ENCODE data around the gene ZNF787.

DNA sequence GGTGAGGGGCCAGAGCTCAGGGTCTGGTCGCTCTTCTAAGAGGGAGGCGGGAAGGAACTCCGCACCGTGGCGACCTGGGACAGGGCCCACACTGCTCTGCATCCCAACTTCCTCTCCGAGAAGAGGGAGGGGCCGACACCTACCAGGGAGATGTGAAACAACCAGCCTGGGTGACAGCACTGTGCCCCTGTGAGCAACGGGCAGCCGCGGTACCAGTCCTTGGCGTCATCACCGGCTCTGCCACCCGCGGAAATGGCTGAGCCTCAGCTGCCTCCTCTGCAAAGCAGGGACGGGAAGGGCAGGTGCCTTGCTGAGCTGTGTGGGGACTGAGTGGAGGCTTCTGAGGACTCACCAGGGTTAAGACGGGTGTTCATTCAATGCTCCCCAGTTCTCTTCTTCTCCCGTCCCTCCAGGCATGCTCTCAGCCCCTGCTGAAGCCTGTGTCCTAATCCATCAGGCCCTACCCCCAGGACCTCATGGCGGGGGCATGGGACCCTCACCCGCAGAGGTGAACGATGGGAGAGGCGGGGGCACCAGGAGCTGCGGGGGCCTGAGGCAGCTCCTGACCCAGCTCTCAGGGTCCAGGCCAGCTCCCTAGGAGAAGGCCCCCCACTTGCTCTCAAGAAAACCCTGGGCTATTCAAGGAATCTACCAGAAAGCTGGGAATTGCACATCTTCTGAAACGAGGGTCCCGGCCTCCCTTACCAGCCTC, 9.3 kb downstream of the ZNF787 start:
- TF ChIP-seq, protein P1, sequence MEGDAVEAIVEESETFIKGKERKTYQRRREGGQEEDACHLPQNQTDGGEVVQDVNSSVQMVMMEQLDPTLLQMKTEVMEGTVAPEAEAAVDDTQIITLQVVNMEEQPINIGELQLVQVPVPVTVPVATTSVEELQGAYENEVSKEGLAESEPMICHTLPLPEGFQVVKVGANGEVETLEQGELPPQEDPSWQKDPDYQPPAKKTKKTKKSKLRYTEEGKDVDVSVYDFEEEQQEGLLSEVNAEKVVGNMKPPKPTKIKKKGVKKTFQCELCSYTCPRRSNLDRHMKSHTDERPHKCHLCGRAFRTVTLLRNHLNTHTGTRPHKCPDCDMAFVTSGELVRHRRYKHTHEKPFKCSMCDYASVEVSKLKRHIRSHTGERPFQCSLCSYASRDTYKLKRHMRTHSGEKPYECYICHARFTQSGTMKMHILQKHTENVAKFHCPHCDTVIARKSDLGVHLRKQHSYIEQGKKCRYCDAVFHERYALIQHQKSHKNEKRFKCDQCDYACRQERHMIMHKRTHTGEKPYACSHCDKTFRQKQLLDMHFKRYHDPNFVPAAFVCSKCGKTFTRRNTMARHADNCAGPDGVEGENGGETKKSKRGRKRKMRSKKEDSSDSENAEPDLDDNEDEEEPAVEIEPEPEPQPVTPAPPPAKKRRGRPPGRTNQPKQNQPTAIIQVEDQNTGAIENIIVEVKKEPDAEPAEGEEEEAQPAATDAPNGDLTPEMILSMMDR (conservative IDR thresholded peaks at IDR 0.05; ENCODE audit: low read length) = no peak
- TF ChIP-seq EZH2phosphoT487 (IDR thresholded peaks at IDR 0.05; ENCODE audit: borderline replicate concordance) = no peak

Measured in Loucy (cell line).